ENCODE measurements around the gene LAMA2. TPM values are rescaled to one million over a fixed set of nuclear protein-coding genes. Genes with fewer than 3 reads are reported as not detected.
"Not testable (repeated sequence)": the region's sequence is repeated elsewhere in the genome, so short reads cannot be mapped to it uniquely, and the experiment has no call there.

The LAMA2 gene
- total RNA-seq, 1 experiment from 2014 or later: 17.6 TPM

DNA sequence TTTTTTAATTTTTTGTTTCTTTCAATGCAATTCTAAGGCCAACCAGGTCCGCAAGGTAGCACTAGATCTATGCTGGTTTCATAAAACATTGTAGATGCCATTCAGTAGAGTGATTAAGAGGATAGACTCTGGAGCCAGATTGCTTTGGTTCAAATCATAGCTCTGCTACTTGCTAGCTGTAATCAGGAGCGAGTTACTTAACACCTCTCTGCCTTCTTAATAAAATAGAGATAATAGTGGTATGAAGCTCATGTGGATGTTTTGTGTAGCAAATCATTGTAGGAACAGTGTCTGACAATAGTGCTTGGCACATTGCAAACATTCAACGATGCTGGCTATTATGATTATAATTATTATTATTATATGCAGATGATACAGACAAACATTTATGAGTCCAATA lies 164.9 kb downstream of the LAMA2 start:
- Histone ChIP-seq H3K27ac (no peak overlapping the region), H3K4me1 (no peaks in the 10 kb centered on the region), H3K27me3 (no peaks in the 10 kb centered on the region), H3K9me3 (replicated peaks) (peaks cover 5% of the 10 kb centered on the region; the same call in 1 of the 2 replicates), H3K36me3 (no peaks in the 10 kb centered on the region), H3K4me3 (no peak overlapping the region)
- DNase-seq: no peak

DNA sequence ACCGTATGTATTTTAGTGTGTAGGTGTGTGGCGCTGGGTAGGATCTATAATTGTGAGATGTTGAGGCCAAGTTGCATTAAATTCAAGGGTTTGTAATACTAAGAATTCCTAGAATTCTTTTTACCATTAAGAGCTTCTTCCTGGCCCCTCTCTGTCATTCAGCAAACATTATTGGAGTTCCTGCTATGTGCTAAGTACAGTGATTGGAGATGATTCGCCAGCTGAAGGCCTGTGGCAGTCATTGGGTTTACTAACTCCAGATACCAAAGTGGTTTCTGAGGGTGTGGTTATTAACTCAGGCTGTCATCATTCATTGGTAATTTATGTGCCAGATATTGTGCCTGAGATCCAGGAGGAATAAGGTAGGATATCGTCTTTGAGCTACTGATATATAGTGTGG lies 167.1 kb downstream of the LAMA2 start:
- DNase-seq: no peak
- H3K4me1 ChIP-seq: no peaks in the 10 kb centered on the region
- H3K36me3 ChIP-seq: no peaks in the 10 kb centered on the region
- no peak overlapping the region for H3K27ac ChIP-seq
- H3K4me3 ChIP-seq: no peak overlapping the region
- no peaks in the 10 kb centered on the region for H3K9me3 ChIP-seq (replicated peaks)
- no peaks in the 10 kb centered on the region for H3K27me3 ChIP-seq

DNA sequence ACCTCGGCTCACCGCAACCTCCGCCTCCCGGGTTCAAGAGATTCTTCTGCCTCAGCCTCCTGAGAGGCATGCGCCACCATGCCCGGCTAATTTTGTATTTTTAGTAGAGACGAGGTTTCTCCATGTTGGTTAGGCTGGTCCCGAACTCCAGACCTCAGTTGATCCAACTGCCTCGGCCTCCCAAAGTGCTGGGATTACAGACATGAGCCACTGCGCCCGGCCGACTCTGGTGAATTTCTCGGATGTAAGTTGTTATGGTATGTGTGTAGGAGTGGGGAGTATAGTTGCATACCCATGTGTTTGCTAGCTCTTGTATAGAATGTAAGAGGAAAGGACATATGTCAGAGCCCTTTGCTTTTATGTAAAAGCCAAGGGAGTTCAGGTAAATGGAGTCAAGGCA lies 170.2 kb downstream of the LAMA2 start:
- not testable (repeated sequence) for H3K27ac ChIP-seq; DNase-seq; H3K4me3 ChIP-seq; H3K27me3 ChIP-seq; H3K4me1 ChIP-seq; H3K36me3 ChIP-seq; H3K9me3 ChIP-seq (replicated peaks)

DNA sequence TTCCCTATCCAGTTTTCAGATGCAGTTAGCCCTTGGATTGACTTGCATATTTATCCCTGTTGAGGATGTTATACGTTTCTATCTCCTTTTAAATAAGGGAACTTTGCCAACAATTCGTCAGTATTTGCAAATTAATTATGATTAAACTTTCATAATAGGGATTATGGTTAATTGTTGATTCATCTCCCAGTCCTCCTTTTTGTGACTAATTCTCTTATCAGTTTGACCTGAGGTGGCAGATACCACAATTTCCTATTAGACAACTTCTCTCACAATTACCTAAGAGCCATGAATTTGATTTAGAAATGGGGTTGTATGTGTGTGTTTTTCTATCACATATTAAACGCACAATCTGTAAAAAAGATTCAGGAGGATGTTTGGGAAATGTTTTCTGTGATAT lies 172.9 kb downstream of the LAMA2 start:
- Histone ChIP-seq H3K4me1 (no peaks in the 10 kb centered on the region), H3K27me3 (no peaks in the 10 kb centered on the region), H3K27ac (no peak overlapping the region), H3K36me3 (no peaks in the 10 kb centered on the region), H3K9me3 (replicated peaks) (no peaks in the 10 kb centered on the region), H3K4me3 (no peak overlapping the region)
- no peak for DNase-seq

DNA sequence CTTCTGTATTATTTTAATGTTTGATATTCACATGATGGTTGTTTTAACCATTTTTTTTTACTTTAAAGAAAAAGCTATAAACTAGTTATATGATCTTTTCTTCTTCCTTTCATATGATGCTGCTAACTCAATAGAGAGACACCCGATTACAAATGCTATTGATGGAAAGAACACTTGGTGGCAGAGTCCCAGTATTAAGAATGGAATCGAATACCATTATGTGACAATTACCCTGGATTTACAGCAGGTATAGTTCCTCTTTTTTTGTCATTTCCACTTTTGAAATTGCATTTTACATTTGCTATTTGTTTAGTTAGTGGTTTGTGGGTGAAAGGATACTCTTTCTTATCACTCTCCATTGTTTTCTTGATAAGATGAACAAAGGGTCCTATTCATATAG lies 176.7 kb downstream of the LAMA2 start:
- Histone ChIP-seq H3K36me3 (0 out of 2 replicates have a peak, but pooled peaks cover 2% of the 10 kb centered on the region), H3K27ac (no peak overlapping the region), H3K4me3 (no peak overlapping the region), H3K4me1 (no peaks in the 10 kb centered on the region), H3K9me3 (replicated peaks) (no peaks in the 10 kb centered on the region), H3K27me3 (no peaks in the 10 kb centered on the region)
- no peak for DNase-seq

DNA sequence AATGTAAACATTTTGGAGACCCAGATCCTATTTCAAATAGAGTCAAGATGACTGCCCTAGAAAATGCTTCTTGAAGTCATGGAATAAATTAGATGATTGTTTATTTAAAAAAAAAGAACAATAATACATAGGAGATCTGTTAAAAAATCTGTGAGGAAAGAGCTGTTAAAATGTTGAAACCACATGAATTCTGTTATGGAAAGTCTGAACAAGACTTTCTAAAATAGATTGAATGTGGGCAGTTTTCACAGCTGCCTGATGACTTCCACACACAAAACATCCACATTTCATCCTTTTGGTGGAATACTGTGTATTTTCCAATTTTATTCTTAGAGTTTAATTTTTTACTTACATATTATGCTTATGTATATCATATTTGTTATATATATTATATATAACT lies 186.1 kb downstream of the LAMA2 start:
- H3K9me3 ChIP-seq (replicated peaks): no peaks in the 10 kb centered on the region
- DNase-seq: no peak
- H3K27ac ChIP-seq: no peak overlapping the region
- H3K4me3 ChIP-seq: no peak overlapping the region
- peaks cover 5% of the 10 kb centered on the region; the same call in 1 of the 2 replicates for H3K4me1 ChIP-seq
- H3K36me3 ChIP-seq: no peaks in the 10 kb centered on the region
- H3K27me3 ChIP-seq: no peaks in the 10 kb centered on the region

DNA sequence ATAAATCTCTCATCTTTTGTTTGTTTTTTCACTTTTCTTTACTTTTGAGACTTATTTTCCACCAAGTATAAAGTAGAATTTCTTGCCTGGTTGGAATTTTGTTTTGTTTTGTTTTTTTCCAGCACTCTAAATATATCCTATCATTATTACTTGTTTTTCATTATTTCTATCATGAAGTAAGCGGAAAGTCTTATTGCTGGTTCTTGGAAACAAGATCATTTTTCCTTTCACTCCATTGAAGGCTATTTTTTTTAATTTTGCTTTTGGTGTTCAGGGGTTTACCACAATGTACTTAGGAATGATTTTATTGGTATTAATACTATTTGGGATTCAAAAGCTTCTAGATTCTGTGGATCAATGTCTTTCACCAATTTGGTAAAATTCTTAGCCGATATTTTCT lies 190.1 kb downstream of the LAMA2 start:
- no peaks in the 10 kb centered on the region for H3K27me3 ChIP-seq
- no peak overlapping the region for H3K4me3 ChIP-seq
- H3K36me3 ChIP-seq: no peaks in the 10 kb centered on the region
- no peak overlapping the region for H3K27ac ChIP-seq
- no peak for DNase-seq
- H3K9me3 ChIP-seq (replicated peaks): 0 out of 2 replicates have a peak, but pooled peaks cover 3% of the 10 kb centered on the region
- peaks cover 29% of the 10 kb centered on the region for H3K4me1 ChIP-seq

DNA sequence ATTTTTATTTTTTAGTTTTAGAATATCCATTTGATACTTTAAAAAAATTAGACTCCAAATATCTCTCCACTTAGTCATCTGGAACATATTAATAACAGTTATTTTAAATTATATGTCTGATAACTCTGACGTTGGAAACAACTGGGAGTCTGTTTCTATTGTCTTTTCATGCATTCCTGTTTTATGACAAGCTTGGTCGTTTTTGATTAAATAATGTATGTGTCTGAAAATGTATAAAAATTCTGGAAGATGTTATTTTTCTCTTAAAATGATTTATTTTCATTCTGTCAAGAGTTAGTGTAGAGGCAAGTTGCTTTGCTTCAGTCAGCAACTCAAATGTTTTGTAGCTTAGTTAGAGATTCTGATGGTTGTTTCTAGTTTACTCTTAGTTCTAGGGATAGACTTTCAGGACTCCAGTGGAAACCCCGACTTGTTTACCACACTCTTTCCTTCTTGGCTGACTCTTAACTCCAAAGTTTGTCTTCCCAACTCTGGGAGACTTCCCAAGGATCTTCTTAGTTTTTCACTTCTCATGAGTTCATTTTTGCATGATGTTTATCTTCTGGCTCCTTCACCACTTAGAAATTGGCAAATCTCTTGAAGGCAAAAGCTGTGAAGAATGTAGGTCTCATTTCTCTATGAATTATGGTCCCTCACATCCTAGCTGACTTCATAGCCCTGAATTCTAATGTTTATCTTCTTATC lies 190.9 kb downstream of the LAMA2 start:
- Histone ChIP-seq H3K9me3 (replicated peaks) (0 out of 2 replicates have a peak, but pooled peaks cover 3% of the 10 kb centered on the region), H3K4me1 (peaks cover 27% of the 10 kb centered on the region), H3K27me3 (no peaks in the 10 kb centered on the region), H3K36me3 (no peaks in the 10 kb centered on the region), H3K4me3 (no peak overlapping the region), H3K27ac (peak overlapping the region; percentile 61)
- DNase-seq: no peak

DNA sequence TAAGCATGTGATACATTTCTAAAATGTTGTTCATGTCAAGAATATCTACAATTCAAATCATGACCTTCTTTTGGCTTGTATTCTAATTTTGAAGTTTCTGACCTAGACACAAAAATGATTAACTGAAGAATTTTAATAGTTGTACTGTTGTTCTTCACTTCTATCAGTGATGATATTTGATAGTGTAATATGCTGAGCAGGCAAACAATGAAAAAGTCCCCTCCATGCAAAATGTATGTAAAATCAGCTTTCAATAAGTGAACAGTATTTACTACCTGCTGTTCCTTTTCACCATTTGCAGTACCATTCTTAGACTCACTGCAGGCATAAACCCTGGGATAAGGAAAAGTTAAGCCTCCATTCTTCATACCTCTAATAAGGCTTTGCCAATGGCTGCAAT lies 201.5 kb downstream of the LAMA2 start:
- H3K36me3 ChIP-seq: no peaks in the 10 kb centered on the region
- H3K27ac ChIP-seq: no peak overlapping the region
- peaks cover 4% of the 10 kb centered on the region; the same call in 1 of the 2 replicates for H3K4me1 ChIP-seq
- H3K27me3 ChIP-seq: no peaks in the 10 kb centered on the region
- H3K4me3 ChIP-seq: no peak overlapping the region
- H3K9me3 ChIP-seq (replicated peaks): no peaks in the 10 kb centered on the region
- DNase-seq: no peak

DNA sequence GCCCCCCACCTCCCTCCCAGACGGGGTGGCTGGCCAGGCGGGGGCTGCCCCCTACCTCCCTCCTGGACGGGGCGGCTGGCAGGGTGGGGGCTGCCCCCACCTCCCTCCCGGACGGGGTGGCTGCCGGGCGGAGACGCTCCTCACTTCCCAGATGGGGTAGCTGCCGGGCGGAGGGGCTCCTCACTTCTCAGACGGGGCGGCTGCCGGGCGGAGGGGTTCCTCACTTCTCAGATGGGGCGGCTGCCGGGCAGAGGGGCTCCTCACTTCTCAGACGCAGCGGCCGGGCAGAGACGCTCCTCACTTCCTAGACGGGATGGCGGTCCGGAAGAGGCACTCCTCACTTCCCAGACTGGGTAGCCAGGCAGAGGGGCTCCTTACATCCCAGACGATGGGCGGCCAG lies 205.5 kb downstream of the LAMA2 start:
- H3K4me1 ChIP-seq; DNase-seq; H3K9me3 ChIP-seq (replicated peaks); H3K27me3 ChIP-seq; H3K4me3 ChIP-seq; H3K27ac ChIP-seq; H3K36me3 ChIP-seq: not testable (repeated sequence)

DNA sequence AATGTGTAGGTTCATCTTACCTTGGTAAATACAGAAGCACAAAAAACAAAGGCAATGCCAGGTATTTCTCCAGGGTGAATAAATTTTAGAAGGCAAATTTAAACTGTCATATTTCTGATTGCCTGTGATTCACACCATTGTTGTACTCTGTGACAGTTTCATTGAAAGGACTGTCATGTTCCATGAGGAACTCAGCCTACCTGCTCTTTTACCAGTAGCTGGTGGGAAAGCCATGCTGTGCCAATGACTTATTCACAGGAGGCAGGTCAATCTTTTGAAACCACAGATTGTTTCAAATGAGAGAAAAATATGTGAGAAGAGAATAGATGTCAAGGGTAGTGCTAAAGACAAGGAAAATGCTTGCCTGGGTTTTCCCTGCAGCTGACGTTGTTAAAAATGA lies 206.4 kb downstream of the LAMA2 start:
- H3K4me3 ChIP-seq: no peak overlapping the region
- H3K27me3 ChIP-seq: no peaks in the 10 kb centered on the region
- no peak overlapping the region for H3K27ac ChIP-seq
- H3K4me1 ChIP-seq: no peaks in the 10 kb centered on the region
- DNase-seq: no peak
- H3K9me3 ChIP-seq (replicated peaks): no peaks in the 10 kb centered on the region; the same call in 1 of the 2 replicates
- no peaks in the 10 kb centered on the region for H3K36me3 ChIP-seq

DNA sequence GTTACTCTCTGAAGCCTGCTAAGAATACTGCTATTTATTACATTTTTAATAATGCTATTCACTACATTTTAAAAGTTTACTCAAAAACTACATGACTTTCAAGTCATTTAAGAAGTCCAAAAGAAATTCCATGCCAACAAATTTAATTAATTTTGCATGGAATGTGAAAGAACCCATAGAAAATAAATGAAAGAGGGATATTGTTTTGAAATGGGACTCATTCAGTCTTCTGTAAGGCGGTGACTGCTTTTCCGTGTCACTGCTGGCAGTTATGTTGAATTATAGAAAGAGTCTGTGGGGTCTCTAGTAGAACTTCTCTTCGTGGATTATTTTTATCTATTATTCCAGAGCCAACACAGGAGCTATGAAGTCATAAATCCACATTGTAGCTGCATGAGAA lies 211.2 kb downstream of the LAMA2 start:
- H3K4me1 ChIP-seq: no peaks in the 10 kb centered on the region
- no peak overlapping the region for H3K4me3 ChIP-seq
- no peaks in the 10 kb centered on the region for H3K27me3 ChIP-seq
- no peaks in the 10 kb centered on the region; the same call in 1 of the 2 replicates for H3K9me3 ChIP-seq (replicated peaks)
- no peaks in the 10 kb centered on the region for H3K36me3 ChIP-seq
- no peak overlapping the region for H3K27ac ChIP-seq
- no peak for DNase-seq

DNA sequence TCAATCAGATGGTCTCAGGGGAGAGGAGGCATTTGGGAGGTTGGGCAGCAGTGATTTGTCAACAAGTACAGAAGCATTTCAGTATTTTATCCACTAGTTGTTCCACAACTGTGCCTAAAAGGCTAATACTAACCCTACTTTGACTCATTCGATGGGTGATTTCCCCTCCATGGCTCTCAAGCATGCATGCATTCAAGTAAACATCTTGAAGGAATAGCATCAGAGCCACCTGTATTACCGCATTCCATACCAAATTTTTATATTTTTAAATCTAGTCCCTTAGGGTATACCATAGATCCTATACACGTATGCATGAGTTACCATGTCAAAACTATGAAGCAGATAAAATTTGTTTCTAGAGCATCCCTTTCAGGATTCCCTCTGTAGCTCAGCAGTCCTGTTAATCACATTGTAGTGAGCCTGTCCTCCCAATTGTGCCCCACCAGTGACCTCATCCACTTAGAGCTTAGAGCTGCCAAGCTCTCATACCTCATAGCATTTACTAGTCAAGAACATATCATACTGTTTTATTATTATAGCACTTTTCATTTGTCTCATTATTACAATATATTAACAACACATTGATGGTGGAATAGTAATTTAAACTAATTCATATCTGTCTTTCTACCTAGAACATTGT lies 213.8 kb downstream of the LAMA2 start:
- no peak for DNase-seq
- no peaks in the 10 kb centered on the region for H3K27me3 ChIP-seq
- H3K9me3 ChIP-seq (replicated peaks): no peaks in the 10 kb centered on the region; the same call in 1 of the 2 replicates
- H3K36me3 ChIP-seq: no peaks in the 10 kb centered on the region
- H3K4me3 ChIP-seq: no peak overlapping the region
- no peak overlapping the region for H3K27ac ChIP-seq
- no peaks in the 10 kb centered on the region for H3K4me1 ChIP-seq

DNA sequence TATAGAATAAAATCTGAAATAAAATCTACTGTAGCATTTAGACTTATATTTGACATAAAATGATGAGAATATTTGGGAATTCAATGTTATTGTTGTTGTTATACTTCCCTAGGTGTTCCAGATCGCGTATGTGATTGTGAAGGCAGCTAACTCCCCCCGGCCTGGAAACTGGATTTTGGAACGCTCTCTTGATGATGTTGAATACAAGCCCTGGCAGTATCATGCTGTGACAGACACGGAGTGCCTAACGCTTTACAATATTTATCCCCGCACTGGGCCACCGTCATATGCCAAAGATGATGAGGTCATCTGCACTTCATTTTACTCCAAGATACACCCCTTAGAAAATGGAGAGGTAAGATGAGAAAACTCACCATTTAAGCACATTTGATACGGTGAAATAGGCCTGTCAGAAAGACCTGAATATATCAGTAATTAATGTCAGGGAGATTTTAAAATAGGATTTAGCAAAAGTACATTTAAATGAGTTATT lies 215.2 kb downstream of the LAMA2 start:
- DNase-seq: no peak
- H3K27ac ChIP-seq: no peak overlapping the region
- H3K36me3 ChIP-seq: no peaks in the 10 kb centered on the region
- H3K9me3 ChIP-seq (replicated peaks): no peaks in the 10 kb centered on the region
- no peak overlapping the region for H3K4me3 ChIP-seq
- peaks cover 8% of the 10 kb centered on the region for H3K4me1 ChIP-seq
- no peaks in the 10 kb centered on the region for H3K27me3 ChIP-seq

DNA sequence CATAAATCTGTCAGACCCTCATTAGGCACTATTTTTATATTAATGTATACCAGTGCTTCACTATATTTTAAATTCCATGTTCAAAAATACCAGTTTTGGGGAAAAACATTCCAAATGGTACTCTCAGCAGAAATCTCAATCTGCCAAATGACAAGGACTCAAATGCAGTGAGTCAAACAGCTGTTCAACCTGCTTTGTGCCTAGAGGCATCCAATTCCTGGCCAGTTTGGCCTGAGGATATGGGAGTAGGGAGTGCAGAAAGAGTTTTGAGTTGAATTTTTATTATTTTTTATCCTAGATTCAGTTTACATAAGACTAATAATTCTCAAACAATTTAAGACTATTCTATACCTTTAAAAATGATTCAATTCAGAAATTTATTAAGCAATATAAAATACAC lies 216.8 kb downstream of the LAMA2 start:
- H3K4me3 ChIP-seq: no peak overlapping the region
- no peaks in the 10 kb centered on the region for H3K9me3 ChIP-seq (replicated peaks)
- peak in 1 of 2 experiments; percentile 48 for DNase-seq
- H3K4me1 ChIP-seq: peaks cover 23% of the 10 kb centered on the region
- no peaks in the 10 kb centered on the region for H3K27me3 ChIP-seq
- no peaks in the 10 kb centered on the region for H3K36me3 ChIP-seq
- no peak overlapping the region for H3K27ac ChIP-seq
